ENCODE data around the gene LRIG1. TPM values are rescaled to one million over a fixed set of nuclear protein-coding genes. Genes with fewer than 3 reads are reported as not detected.

Gene LRIG1
- total and polyA plus RNA-seq, 2 of the 8 experiments (the other 6 are each of a cell fraction or from before 2014, with no cell fraction given), result 78.1 to 88.7 TPM

DNA sequence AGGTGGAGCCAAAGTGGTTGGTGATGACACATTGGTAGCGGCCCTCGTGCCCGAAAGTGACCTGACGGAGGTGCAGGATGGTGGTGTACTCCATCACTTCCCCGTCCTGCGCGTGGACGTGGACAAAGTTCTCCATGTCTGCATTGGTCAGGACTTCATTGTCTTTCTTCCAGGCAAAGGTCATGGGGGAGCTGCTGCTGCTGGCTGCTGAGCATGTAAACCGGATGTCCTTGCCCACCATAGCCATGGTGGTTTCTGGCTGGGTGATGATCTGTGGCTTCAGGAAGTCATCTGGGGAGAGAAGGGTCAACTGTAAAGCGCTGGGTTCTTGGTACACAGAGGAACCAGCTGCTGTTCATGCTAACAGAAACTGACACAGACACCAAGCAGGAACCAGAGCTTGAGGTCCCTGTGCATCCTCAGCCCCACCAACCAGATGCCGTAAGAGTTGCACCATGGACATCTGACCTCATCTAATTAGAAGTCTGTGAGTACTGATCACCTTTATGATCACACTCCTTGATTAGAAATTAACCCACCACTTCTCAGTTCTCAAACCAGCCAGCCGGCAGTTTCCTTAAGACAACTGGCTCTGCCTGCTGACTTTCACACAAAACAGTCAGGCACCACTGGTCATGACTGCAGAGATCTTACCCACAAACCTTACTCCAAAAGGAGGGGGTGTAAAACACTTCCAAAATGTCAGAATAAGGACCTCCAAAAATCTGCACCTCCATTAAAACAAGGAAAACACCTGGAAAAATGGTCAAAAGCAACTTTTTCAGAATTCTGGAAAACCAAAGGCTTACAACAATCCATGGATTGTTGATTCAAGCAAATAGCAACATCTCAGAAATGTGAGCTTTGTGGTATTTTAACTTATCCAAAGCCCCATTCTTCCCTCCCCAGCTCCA is 114.6 kb downstream of the LRIG1 start (continued):
- TF ChIP-seq PHF8 (conservative IDR thresholded peaks at IDR 0.05; ENCODE audit: low read depth, low read length), result no peak
